Omental fat pad (tissue), 4 donors: ENCODE data around the gene MAG. TPM values are rescaled to one million over a fixed set of nuclear protein-coding genes. Genes with fewer than 3 reads are reported as not detected.

Experiments
- ATAC-seq: fragments of 150-250 bp; one replicate; pipeline ENCODE4 v1.9.1; 2016; ENCODE audit warnings: mild to moderate bottlenecking, moderate library complexity; ENCODE audit not compliant: low FRiP score
- DNase-seq: peaks from one replicate; pipeline ENCODE4 v3.0.0-alpha.2; 2019; ENCODE audit warnings: low spot score
- total RNA-seq, 4 donors: library from RNA; depleted of rRNA; stranded (reverse); fragments of >200 nt; gene quantifications; one replicate each; pipeline ENCODE4 v1.1.0, GENCODE V29; 2016
- TF ChIP-seq, protein P1 (sequence below), 3 donors: fragments of 450-650 bp; IDR thresholded peaks; one replicate each; pipeline ENCODE4 v1.5.1; 2016 to 2017; ENCODE audit warnings: antibody characterized with exemption in 3 of 3, mild to moderate bottlenecking in 3 of 3, moderate library complexity in 2 of 3

Gene MAG, protein sequence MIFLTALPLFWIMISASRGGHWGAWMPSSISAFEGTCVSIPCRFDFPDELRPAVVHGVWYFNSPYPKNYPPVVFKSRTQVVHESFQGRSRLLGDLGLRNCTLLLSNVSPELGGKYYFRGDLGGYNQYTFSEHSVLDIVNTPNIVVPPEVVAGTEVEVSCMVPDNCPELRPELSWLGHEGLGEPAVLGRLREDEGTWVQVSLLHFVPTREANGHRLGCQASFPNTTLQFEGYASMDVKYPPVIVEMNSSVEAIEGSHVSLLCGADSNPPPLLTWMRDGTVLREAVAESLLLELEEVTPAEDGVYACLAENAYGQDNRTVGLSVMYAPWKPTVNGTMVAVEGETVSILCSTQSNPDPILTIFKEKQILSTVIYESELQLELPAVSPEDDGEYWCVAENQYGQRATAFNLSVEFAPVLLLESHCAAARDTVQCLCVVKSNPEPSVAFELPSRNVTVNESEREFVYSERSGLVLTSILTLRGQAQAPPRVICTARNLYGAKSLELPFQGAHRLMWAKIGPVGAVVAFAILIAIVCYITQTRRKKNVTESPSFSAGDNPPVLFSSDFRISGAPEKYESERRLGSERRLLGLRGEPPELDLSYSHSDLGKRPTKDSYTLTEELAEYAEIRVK
- total RNA-seq, result not detected

DNA sequence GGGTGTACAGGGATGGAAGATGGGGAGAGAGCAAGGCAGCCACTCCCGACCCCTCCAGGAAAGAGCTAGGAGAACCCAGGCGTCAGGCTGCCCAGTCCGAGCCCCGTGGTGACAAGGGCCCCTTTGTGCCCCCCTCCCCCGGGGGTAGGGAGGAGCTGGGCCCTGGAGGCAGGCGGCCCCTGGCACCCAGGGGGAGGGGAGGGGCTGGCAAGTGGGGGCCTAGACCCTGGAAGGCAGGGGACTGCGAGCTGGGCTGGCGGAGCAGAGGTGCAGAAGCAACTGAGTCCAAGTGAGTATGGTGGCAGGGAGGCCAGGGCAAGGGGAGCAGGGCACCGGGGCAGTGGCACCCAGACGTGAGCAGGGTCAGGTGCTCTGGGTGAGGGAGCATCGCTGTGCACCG, at the start of gene MAG:
Gene MAG (plus strand): TSS at position 246 of the 400 bp plus-strand sequence. CDS start 3,248 bp downstream, outside the sequence.
- DNase-seq (no peak), ATAC-seq (no peak)
- TF ChIP-seq, protein P1, sequence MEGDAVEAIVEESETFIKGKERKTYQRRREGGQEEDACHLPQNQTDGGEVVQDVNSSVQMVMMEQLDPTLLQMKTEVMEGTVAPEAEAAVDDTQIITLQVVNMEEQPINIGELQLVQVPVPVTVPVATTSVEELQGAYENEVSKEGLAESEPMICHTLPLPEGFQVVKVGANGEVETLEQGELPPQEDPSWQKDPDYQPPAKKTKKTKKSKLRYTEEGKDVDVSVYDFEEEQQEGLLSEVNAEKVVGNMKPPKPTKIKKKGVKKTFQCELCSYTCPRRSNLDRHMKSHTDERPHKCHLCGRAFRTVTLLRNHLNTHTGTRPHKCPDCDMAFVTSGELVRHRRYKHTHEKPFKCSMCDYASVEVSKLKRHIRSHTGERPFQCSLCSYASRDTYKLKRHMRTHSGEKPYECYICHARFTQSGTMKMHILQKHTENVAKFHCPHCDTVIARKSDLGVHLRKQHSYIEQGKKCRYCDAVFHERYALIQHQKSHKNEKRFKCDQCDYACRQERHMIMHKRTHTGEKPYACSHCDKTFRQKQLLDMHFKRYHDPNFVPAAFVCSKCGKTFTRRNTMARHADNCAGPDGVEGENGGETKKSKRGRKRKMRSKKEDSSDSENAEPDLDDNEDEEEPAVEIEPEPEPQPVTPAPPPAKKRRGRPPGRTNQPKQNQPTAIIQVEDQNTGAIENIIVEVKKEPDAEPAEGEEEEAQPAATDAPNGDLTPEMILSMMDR (IDR thresholded peaks at IDR 0.05), result no peak

DNA sequence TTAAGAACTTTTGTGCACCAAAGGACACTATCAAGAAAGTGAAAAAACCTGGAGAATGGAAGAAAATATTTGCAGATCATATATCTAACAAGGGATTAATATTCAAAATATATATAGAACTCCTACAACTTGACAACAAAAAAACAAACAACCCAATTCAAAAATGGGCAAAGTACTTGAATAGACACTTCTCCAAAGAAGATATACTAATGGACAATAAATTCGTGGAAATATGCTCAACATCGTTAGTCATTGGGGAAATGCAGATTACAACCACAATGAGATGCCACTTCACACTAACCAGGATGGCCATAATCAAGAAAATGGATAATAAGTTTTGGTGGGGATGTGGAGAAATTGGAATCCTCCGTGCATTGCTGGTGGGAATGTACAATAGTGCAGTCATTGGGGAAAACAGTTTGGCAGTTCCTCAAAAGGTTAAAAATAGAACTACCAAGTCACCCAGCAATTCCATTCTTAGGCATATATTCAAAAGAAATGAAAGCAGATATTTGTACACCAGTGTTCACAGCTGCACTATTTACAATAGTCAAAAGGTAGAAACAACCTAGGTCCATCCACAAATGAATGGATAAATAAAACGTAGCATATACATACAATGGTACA, 45.4 kb upstream of the MAG start:
- TF ChIP-seq, protein P1 (IDR thresholded peaks at IDR 0.05), result no peak
- DNase-seq, result no peak
- no peak for ATAC-seq

DNA sequence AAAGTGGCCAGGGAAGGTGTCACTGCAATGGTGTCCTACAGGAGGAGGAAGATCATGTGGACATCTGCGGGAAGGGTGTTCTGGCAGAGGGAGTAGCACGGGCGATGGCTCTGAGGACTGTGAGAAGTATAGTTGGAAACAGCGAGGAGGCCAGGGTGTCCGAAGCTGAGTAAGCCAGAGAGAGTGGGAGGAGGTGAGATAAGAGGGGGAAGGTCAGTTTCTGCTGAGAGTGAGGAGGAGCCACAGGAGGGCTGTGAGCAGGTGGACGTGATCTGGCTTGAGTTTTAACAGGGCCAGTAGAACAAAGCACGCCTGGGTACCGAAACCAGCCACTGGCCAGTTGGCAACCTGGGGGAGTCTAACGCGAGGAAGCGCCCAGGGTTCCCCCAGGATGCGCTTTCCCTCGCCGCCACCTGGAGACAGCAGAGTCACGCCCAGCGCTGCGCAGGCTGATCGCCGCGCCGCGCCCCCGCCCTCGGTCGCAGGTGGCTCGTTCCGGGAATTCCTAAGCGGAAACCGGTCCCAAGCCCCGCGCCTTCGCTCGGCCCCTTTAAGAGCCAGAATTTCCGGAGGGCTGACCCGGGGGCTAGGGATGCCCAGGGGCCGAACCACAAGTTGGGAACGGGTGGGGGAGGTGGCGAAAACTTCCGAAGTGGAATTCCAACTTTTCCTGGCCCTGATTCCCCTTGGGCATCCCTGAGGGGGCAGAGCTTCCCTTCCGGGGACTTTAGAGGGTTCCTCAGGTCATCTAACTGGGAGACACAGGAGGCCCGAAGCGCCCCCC, 44.2 kb upstream of the MAG start:
- no peak for DNase-seq
- ATAC-seq, result peak; percentile 86
- TF ChIP-seq, protein P1 (IDR thresholded peaks at IDR 0.05), result no peak

DNA sequence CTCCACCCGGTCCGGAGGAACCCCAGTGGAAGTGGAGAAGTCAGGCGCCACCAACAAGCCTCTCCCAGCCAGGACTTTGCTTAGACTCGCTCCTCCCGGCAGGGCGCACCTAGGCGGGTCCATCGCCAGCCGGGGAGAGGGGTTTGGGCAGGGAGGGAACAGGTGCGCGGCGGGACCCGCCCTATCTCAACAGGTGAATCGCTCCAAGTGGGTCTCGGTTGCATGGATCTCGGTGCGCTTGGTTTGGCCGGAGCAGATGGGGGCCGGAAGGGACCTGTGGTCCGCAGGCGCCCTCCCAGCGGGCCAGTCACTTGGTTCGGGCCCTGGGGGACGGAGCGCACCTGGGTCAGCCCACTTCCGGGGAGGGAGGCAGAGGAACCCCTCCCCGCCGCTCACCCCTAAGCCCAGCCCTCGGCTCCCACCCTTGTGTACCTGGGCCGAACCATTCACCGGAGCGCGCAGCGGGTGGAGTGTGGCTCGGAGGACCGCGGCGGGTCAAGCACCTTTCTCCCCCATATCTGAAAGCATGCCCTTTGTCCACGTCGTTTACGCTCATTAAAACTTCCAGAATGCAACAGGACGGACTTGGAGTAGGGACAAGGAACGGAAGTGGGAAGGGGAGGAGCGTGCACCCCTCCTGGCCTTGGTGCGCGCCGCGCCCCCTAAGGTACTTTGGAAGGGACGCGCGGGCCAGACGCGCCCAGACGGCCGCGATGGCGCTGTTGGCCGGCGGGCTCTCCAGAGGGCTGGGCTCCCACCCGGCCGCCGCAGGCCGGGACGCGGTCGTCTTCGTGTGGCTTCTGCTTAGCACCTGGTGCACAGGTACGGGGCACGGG, 43.4 kb upstream of the MAG start, which contains the start of gene LSR:
Gene LSR (plus strand): TSS at position 693 of the 836 bp plus-strand sequence. CDS start 21 bp downstream, at position 714.
- TF ChIP-seq, protein P1 (IDR thresholded peaks at IDR 0.05), result no peak
- DNase-seq, result no peak
- peak; percentile 91 for ATAC-seq

DNA sequence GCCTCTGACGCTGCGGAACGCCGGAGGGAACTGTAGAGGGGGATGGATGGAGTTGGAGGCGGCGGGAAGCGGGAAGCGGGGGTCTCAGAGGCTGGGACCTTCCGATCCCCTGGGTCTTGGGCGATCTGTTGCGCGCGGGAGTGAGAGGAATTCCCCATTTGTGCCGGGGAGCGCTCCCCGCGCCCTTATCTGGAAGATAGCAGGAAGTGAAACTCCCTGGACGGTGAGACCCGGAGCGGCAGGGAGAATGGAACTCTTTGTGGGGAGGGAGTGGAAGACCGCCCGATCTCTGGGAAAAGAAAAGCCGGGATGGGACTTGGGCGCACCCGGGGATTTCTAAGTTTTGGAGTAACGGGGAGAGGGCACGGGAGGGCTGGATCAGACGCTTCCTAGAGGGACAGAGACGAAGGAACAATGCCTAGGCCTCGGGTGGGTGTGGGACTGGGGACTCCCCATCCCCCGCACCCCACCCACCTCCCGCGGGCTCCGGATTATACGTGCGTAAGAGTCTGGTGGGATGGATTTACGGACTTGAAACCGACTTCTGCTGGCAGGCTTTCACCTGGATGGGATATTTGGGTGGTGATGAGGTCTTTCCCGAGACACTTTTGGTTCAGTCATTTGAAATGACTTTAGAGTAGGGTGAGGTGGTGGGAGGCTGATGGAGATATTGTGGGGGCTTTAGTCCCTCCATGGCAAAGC, 42.7 kb upstream of the MAG start:
- DNase-seq (no peak), ATAC-seq (no peak)
- TF ChIP-seq, protein P1 (IDR thresholded peaks at IDR 0.05), result no peak
